ENCODE data around the gene GANAB. TPM values are rescaled to one million over a fixed set of nuclear protein-coding genes. Genes with fewer than 3 reads are reported as not detected.
A peak's percentile ranks its signal among the peaks of the same experiment; 100 is the strongest.

The GANAB gene
- total and polyA plus RNA-seq, 2 experiments from 2014 or later, result 212 to 251 TPM

- Histone ChIP-seq H3K4me3 (no peak overlapping the region), H3K4me1 (ENCODE audit: insufficient read depth) (peaks cover 24% of the 10 kb centered on the region), H3K27me3 (no peaks in the 10 kb centered on the region), H3K9me2 (replicated peaks; ENCODE audit: insufficient read depth) (no peaks in the 10 kb centered on the region), H4K20me1 (ENCODE audit: insufficient read depth, poor library complexity, severe bottlenecking) (peaks cover 7% of the 10 kb centered on the region), H2AFZ (no peak overlapping the region), H3K9me3 (ENCODE audit: low read depth) (no peaks in the 10 kb centered on the region), H3K79me2 (peaks cover 31% of the 10 kb centered on the region), H3K36me3 (replicated peaks; ENCODE audit: insufficient read depth, low read depth) (no peaks in the 10 kb centered on the region), H3K27ac (peak overlapping the region; percentile 67), H3K4me2 (peak overlapping the region; percentile 10)
- DNase-seq (ENCODE audit: low spot score), result no peak
- TF ChIP-seq EZH2phosphoT487 (IDR thresholded peaks at IDR 0.05; ENCODE audit: low read depth, severe bottlenecking, unreplicated experiment) (no peak), CTCF (IDR thresholded peaks at IDR 0.05; ENCODE audit: poor library complexity) (no peak), EZH2 (IDR thresholded peaks at IDR 0.05; ENCODE audit: borderline replicate concordance) (no peak)
- 78% methylated on average over 12 of the region's 12 CpGs for WGBS (ENCODE audit: low lambda C conversion rate, missing lambda C conversion rate)
Measured at GRCh38 chr11:62577046-62577714, 69.2 kb downstream of the GANAB start.

- Histone ChIP-seq H3K27ac (peak overlapping the region; percentile 89), H3K9me3 (ENCODE audit: low read depth) (no peaks in the 10 kb centered on the region), H4K20me1 (ENCODE audit: insufficient read depth, poor library complexity, severe bottlenecking) (peaks cover 14% of the 10 kb centered on the region), H2AFZ (no peak overlapping the region), H3K4me1 (ENCODE audit: insufficient read depth) (peaks cover 31% of the 10 kb centered on the region), H3K9me2 (replicated peaks; ENCODE audit: insufficient read depth) (no peaks in the 10 kb centered on the region), H3K4me2 (peak overlapping the region; percentile 85), H3K79me2 (peaks cover 45% of the 10 kb centered on the region), H3K36me3 (replicated peaks; ENCODE audit: insufficient read depth, low read depth) (no peaks in the 10 kb centered on the region), H3K27me3 (no peaks in the 10 kb centered on the region), H3K4me3 (no peak overlapping the region)
- no peak for TF ChIP-seq EZH2 (IDR thresholded peaks at IDR 0.05; ENCODE audit: borderline replicate concordance)
- no peak for TF ChIP-seq EZH2phosphoT487 (IDR thresholded peaks at IDR 0.05; ENCODE audit: low read depth, severe bottlenecking, unreplicated experiment)
- no peak for TF ChIP-seq CTCF (IDR thresholded peaks at IDR 0.05; ENCODE audit: poor library complexity)
- WGBS (ENCODE audit: low lambda C conversion rate, missing lambda C conversion rate), result 91% methylated on average over 14 of the region's 14 CpGs
- no peak for DNase-seq (ENCODE audit: low spot score)
Measured at GRCh38 chr11:62575837-62576236, 70.6 kb downstream of the GANAB start.

- Histone ChIP-seq H3K27me3 (no peaks in the 10 kb centered on the region), H3K4me1 (ENCODE audit: insufficient read depth) (peaks cover 31% of the 10 kb centered on the region), H3K9me2 (replicated peaks; ENCODE audit: insufficient read depth) (no peaks in the 10 kb centered on the region), H3K36me3 (replicated peaks; ENCODE audit: insufficient read depth, low read depth) (no peaks in the 10 kb centered on the region), H2AFZ (peak overlapping the region; percentile 42), H3K79me2 (peaks cover 52% of the 10 kb centered on the region), H3K4me2 (peak overlapping the region; percentile 85), H4K20me1 (ENCODE audit: insufficient read depth, poor library complexity, severe bottlenecking) (peaks cover 17% of the 10 kb centered on the region), H3K4me3 (peak overlapping the region; percentile 56), H3K27ac (peak overlapping the region; percentile 89), H3K9me3 (ENCODE audit: low read depth) (no peaks in the 10 kb centered on the region)
- no peak for DNase-seq (ENCODE audit: low spot score)
- no peak for TF ChIP-seq EZH2 (IDR thresholded peaks at IDR 0.05; ENCODE audit: borderline replicate concordance)
- WGBS (ENCODE audit: low lambda C conversion rate, missing lambda C conversion rate), result 73% methylated on average over 16 of the region's 17 CpGs
Measured at GRCh38 chr11:62575156-62575555, 71.3 kb downstream of the GANAB start.

Small RNA genes lying within 50 kb of the gene (small RNA-seq; reads per million reads assigned to genes)
- not detected for gene AP001458.1
- gene SNORA57, result not detected

Other genes starting within 250 kb of the GANAB start
- gene SCGB1A1, start 227.6 kb downstream of the GANAB start, total RNA-seq, result not detected in 2 replicates
- not detected in 2 replicates for gene SCGB1A1, start 227.6 kb downstream of the GANAB start, polyA plus RNA-seq
- gene AHNAK, start 99.8 kb downstream of the GANAB start, total RNA-seq, result 218 and 237 TPM in 2 replicates
- gene AHNAK, start 99.8 kb downstream of the GANAB start, polyA plus RNA-seq, result 38.0 and 47.6 TPM in 2 replicates
- gene EEF1G, start 72.7 kb downstream of the GANAB start, total RNA-seq, result 1,612 and 1,634 TPM in 2 replicates
- gene EEF1G, start 72.7 kb downstream of the GANAB start, polyA plus RNA-seq, result 501 and 526 TPM in 2 replicates
- 6.7 and 11.7 TPM in 2 replicates for gene TUT1, start 55.1 kb downstream of the GANAB start, total RNA-seq
- 14.2 and 16.5 TPM in 2 replicates for gene TUT1, start 55.1 kb downstream of the GANAB start, polyA plus RNA-seq
- gene MTA2, start 44.7 kb downstream of the GANAB start, total RNA-seq, result 46.8 and 53.1 TPM in 2 replicates
- gene MTA2, start 44.7 kb downstream of the GANAB start, polyA plus RNA-seq, result 17.1 and 25.6 TPM in 2 replicates
- 18.3 and 21.6 TPM in 2 replicates for gene EML3, start 33.8 kb downstream of the GANAB start, total RNA-seq
- gene EML3, start 33.8 kb downstream of the GANAB start, polyA plus RNA-seq, result 22.6 and 51.0 TPM in 2 replicates
- gene ROM1, start 33.4 kb downstream of the GANAB start, total RNA-seq, result 1.5 and 1.9 TPM in 2 replicates
- 2.1 and 3.2 TPM in 2 replicates for gene ROM1, start 33.4 kb downstream of the GANAB start, polyA plus RNA-seq
- 32.3 and 34.4 TPM in 2 replicates for gene B3GAT3, start 24.6 kb downstream of the GANAB start, total RNA-seq
- gene B3GAT3, start 24.6 kb downstream of the GANAB start, polyA plus RNA-seq, result 59.6 and 61.4 TPM in 2 replicates
- 12.6 and 18.7 TPM in 2 replicates for gene INTS5, start 6.7 kb upstream of the GANAB start, total RNA-seq
- 19.1 and 21.1 TPM in 2 replicates for gene INTS5, start 6.7 kb upstream of the GANAB start, polyA plus RNA-seq
- gene C11orf98, start 18.6 kb upstream of the GANAB start, total RNA-seq, result 63.7 and 80.4 TPM in 2 replicates
- 116 and 133 TPM in 2 replicates for gene C11orf98, start 18.6 kb upstream of the GANAB start, polyA plus RNA-seq
- gene CSKMT, start 18.7 kb upstream of the GANAB start, total RNA-seq, result 10.0 and 22.5 TPM in 2 replicates
- gene CSKMT, start 18.7 kb upstream of the GANAB start, polyA plus RNA-seq, result 5.7 and 7.1 TPM in 2 replicates
- 8.9 and 11.1 TPM in 2 replicates for gene UQCC3, start 25.1 kb upstream of the GANAB start, total RNA-seq
- 17.0 and 19.0 TPM in 2 replicates for gene UQCC3, start 25.1 kb upstream of the GANAB start, polyA plus RNA-seq
- gene LBHD1, start 25.7 kb upstream of the GANAB start, total RNA-seq, result 5.4 and 11.2 TPM in 2 replicates
- 6.5 and 6.7 TPM in 2 replicates for gene LBHD1, start 25.7 kb upstream of the GANAB start, polyA plus RNA-seq
- gene UBXN1, start 32.5 kb upstream of the GANAB start, total RNA-seq, result 73.0 and 74.1 TPM in 2 replicates
- gene UBXN1, start 32.5 kb upstream of the GANAB start, polyA plus RNA-seq, result 73.2 and 73.8 TPM in 2 replicates
- gene LRRN4CL, start 42.9 kb upstream of the GANAB start, total RNA-seq, result 0.40 and 1.1 TPM in 2 replicates
- 0.15 and 0.41 TPM in 2 replicates for gene LRRN4CL, start 42.9 kb upstream of the GANAB start, polyA plus RNA-seq
- gene BSCL2, start 60.8 kb upstream of the GANAB start, total RNA-seq, result 39.3 and 49.2 TPM in 2 replicates
- gene BSCL2, start 60.8 kb upstream of the GANAB start, polyA plus RNA-seq, result 78.7 and 81.0 TPM in 2 replicates
- gene GNG3, start 61.1 kb upstream of the GANAB start, total RNA-seq, result 0.23 and 0.24 TPM in 2 replicates
- gene GNG3, start 61.1 kb upstream of the GANAB start, polyA plus RNA-seq, result 0.41 and 1.2 TPM in 2 replicates
- gene HNRNPUL2, start 80.8 kb upstream of the GANAB start, total RNA-seq, result 14.0 and 15.4 TPM in 2 replicates
- 2.3 and 3.7 TPM in 2 replicates for gene HNRNPUL2, start 80.8 kb upstream of the GANAB start, polyA plus RNA-seq
- 26.3 and 35.0 TPM in 2 replicates for gene TTC9C, start 81.9 kb upstream of the GANAB start, total RNA-seq
- gene TTC9C, start 81.9 kb upstream of the GANAB start, polyA plus RNA-seq, result 35.4 and 39.9 TPM in 2 replicates
- gene ZBTB3, start 107.5 kb upstream of the GANAB start, total RNA-seq, result 7.0 and 11.0 TPM in 2 replicates
- gene ZBTB3, start 107.5 kb upstream of the GANAB start, polyA plus RNA-seq, result 4.0 and 4.3 TPM in 2 replicates
- gene POLR2G, start 115.0 kb upstream of the GANAB start, total RNA-seq, result 96.5 and 110 TPM in 2 replicates
- gene POLR2G, start 115.0 kb upstream of the GANAB start, polyA plus RNA-seq, result 171 and 195 TPM in 2 replicates
- gene TAF6L, start 124.8 kb upstream of the GANAB start, total RNA-seq, result 20.5 and 23.2 TPM in 2 replicates
- 35.9 and 36.0 TPM in 2 replicates for gene TAF6L, start 124.8 kb upstream of the GANAB start, polyA plus RNA-seq
- 78.0 and 99.1 TPM in 2 replicates for gene TMEM179B, start 140.8 kb upstream of the GANAB start, total RNA-seq
- 163 and 172 TPM in 2 replicates for gene TMEM179B, start 140.8 kb upstream of the GANAB start, polyA plus RNA-seq
- gene TMEM223, start 145.4 kb upstream of the GANAB start, total RNA-seq, result 28.4 and 31.9 TPM in 2 replicates
- gene TMEM223, start 145.4 kb upstream of the GANAB start, polyA plus RNA-seq, result 30.3 and 36.1 TPM in 2 replicates
- gene NXF1, start 158.8 kb upstream of the GANAB start, total RNA-seq, result 37.2 and 37.6 TPM in 2 replicates
- gene NXF1, start 158.8 kb upstream of the GANAB start, polyA plus RNA-seq, result 71.9 and 91.4 TPM in 2 replicates
- 35.4 and 37.3 TPM in 2 replicates for gene STX5, start 185.4 kb upstream of the GANAB start, total RNA-seq
- gene STX5, start 185.4 kb upstream of the GANAB start, polyA plus RNA-seq, result 49.7 and 50.4 TPM in 2 replicates
- not detected in 2 replicates for gene TEX54, start 186.2 kb upstream of the GANAB start, total RNA-seq
- gene TEX54, start 186.2 kb upstream of the GANAB start, polyA plus RNA-seq, result 1.8 and 3.5 TPM in 2 replicates
- 28.0 and 30.9 TPM in 2 replicates for gene WDR74, start 193.0 kb upstream of the GANAB start, total RNA-seq
- gene WDR74, start 193.0 kb upstream of the GANAB start, polyA plus RNA-seq, result 28.9 and 34.1 TPM in 2 replicates
- gene SLC3A2, start 234.3 kb upstream of the GANAB start, total RNA-seq, result 335 and 573 TPM in 2 replicates
- 456 and 476 TPM in 2 replicates for gene SLC3A2, start 234.3 kb upstream of the GANAB start, polyA plus RNA-seq

Measured in hepatocyte (in vitro differentiated cells).